Measurements from ENCODE around the gene CAPZA2. TPM values are rescaled to one million over a fixed set of nuclear protein-coding genes. Genes with fewer than 3 reads are reported as not detected.
"Not testable (repeated sequence)": the region's sequence is repeated elsewhere in the genome, so short reads cannot be mapped to it uniquely, and the experiment has no call there.

Gene CAPZA2
- 100 to 1,000 TPM in 1 of 2 experiments, 10 to 100 TPM in 1; 90.9 to 135 TPM for total RNA-seq

DNA sequence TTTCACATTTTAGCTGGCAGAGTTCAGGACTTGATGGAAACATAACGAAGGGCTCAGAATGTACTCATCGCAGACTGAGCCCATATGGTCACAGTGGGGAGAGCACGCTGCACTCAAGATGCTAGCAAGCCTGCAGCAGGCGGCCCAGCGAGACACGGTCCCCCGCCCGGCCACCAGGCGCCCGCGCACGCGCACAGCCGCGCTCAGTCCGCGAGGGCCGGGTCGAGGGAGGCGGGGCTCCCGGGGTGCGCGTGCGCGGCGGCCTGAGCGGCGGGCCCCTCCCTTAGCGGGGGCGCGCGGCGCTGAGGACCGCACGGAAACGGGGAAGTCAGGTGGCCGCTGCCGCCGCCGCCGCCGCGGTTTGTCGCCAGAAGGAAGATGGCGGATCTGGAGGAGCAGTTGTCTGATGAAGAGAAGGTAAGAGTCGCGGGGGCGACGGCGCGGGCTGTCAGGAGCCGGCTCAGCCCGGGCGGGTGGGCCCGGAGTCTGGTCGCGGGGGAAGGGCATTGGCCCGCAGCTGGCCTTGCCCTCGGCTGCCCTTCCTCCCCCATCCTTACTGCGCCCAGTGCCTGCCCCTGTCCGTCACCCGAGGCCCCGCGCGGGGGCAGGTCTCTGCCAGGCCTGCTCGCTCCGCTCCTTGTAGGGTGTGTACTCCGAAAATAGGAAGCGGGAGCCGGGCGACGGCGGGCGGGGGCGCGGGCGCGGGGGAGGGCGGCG is at the start of gene CAPZA2:
Gene CAPZA2, plus strand, starts transcription at position 354 of the 717 bp plus-strand sequence. Its CDS starts 25 bp downstream, at position 379.
- Mint-ChIP-seq H3K27me3 (peaks cover 11% of the 10 kb centered on the region), H3K27ac (peak within 1 kb of the TSS; percentile 93), H3K36me3 (peaks cover 3% of the 10 kb centered on the region), H3K4me3 (peak within 1 kb of the TSS; percentile 95), H3K4me1 (peaks cover 31% of the 10 kb centered on the region), H3K9me3 (ENCODE audit: low read depth) (no peaks in the 10 kb centered on the region)
- ATAC-seq, result peak; percentile 94
- peak; percentile 94 for DNase-seq
- CTCF ChIA-PET, result interaction anchor here (2.1 kb wide), 1 partner anchor 11 kb away, joined by 4 read pairs; no protein-coding TSS in a partner anchor

DNA sequence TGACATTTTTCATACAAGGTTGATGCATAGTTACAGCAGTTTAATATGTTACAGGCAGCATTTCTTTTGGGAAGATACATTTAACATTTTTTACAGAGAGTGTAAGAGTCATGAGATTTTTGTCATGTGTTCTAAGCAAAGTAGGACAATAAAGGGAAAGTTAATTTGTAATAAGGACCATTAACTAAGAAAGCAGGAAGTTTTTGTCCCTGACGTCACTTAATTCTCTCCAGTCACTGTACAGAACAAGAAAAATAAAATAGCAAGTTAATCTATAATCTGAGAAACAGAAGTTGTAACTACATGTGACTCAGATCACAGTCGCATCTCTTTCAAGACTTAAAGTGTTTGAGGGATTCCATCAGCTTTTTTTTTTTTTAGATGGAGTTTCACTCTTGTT is 49.5 kb upstream of the CAPZA2 start:
- no peaks in the 10 kb centered on the region for H3K9me3 Mint-ChIP-seq (ENCODE audit: low read depth)
- no peak overlapping the region for H3K4me3 Mint-ChIP-seq
- ATAC-seq (no peak), DNase-seq (no peak)
- CTCF ChIA-PET, result no interaction called here
- no peaks in the 10 kb centered on the region for H3K4me1 Mint-ChIP-seq
- peaks cover 24% of the 10 kb centered on the region for H3K27me3 Mint-ChIP-seq
- H3K36me3 Mint-ChIP-seq, result no peaks in the 10 kb centered on the region
- no peak overlapping the region for H3K27ac Mint-ChIP-seq

GRCh38 chr7:116813371-116813770 is 49.0 kb upstream of the CAPZA2 start:
- H3K27me3 Mint-ChIP-seq, result peaks cover 20% of the 10 kb centered on the region
- H3K9me3 Mint-ChIP-seq (ENCODE audit: low read depth); H3K4me1 Mint-ChIP-seq; H3K4me3 Mint-ChIP-seq; CTCF ChIA-PET; ATAC-seq; H3K27ac Mint-ChIP-seq; DNase-seq; H3K36me3 Mint-ChIP-seq: not testable (repeated sequence)

DNA sequence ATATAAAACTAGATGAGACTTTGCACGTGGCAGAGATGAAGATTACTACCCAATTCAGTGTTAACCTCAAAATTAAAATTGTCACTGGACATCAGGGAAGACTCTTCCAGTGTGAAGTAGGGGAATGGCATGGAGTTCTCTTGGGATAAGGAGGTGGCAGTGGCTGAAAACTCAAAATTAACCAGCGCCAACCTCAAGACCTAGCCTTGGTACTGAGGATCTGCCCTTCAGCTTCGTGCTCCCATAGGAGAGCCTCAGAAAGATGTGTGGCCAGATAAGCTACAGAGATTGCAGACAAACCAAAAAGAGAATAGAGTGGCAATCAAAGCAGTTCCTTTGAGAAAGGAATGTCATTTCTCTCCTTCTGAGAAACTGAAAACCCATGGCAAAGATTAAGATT is 47.3 kb upstream of the CAPZA2 start:
- H3K36me3 Mint-ChIP-seq, result no peaks in the 10 kb centered on the region
- ATAC-seq (no peak), DNase-seq (no peak)
- peaks cover 28% of the 10 kb centered on the region for H3K27me3 Mint-ChIP-seq
- no peak overlapping the region for H3K27ac Mint-ChIP-seq
- no peak overlapping the region for H3K4me3 Mint-ChIP-seq
- CTCF ChIA-PET, result no interaction called here
- H3K9me3 Mint-ChIP-seq (ENCODE audit: low read depth), result no peaks in the 10 kb centered on the region
- H3K4me1 Mint-ChIP-seq, result no peaks in the 10 kb centered on the region

GRCh38 chr7:116820149-116820548 is 42.2 kb upstream of the CAPZA2 start:
- Mint-ChIP-seq H3K27ac (no peak overlapping the region), H3K27me3 (peaks cover 33% of the 10 kb centered on the region), H3K4me3 (no peak overlapping the region), H3K9me3 (ENCODE audit: low read depth) (no peaks in the 10 kb centered on the region), H3K4me1 (peaks cover 5% of the 10 kb centered on the region), H3K36me3 (peaks cover 2% of the 10 kb centered on the region)
- CTCF ChIA-PET, result interaction anchor here (2.2 kb wide), 1 partner anchor 10 kb away, joined by 6 read pairs; no protein-coding TSS in a partner anchor
- ATAC-seq (no peak), DNase-seq (no peak)

GRCh38 chr7:116821647-116822046 is 40.7 kb upstream of the CAPZA2 start:
- ATAC-seq; DNase-seq; CTCF ChIA-PET; H3K27ac Mint-ChIP-seq; H3K4me3 Mint-ChIP-seq; H3K36me3 Mint-ChIP-seq; H3K4me1 Mint-ChIP-seq; H3K9me3 Mint-ChIP-seq (ENCODE audit: low read depth): not testable (repeated sequence)
- H3K27me3 Mint-ChIP-seq, result peaks cover 46% of the 10 kb centered on the region

GRCh38 chr7:116824449-116824848 is 37.9 kb upstream of the CAPZA2 start:
- H3K36me3 Mint-ChIP-seq, result peaks cover 2% of the 10 kb centered on the region

DNA sequence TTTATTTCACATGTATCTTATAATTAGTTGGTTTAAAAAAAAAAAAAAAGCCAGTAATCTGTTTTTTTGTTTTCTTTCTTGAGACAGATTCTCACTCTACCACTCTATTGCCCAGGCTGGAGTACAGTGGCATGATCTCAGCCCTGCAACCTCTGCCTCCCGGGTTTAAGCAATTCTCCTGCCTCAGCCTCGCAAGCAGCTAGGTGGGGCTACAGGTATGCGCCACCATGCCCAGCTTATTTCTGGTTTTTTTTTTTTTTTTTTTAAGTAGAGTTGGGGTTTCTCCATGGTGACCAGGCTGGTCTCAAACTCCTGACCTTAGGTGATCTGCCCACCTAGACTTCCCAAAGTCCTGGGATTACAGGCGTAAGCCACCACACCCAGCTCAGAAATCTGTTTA is 34.1 kb upstream of the CAPZA2 start:
- Mint-ChIP-seq H3K4me3 (no peak overlapping the region), H3K27me3 (peaks cover 31% of the 10 kb centered on the region), H3K4me1 (peaks cover 5% of the 10 kb centered on the region), H3K36me3 (peaks cover 2% of the 10 kb centered on the region), H3K9me3 (ENCODE audit: low read depth) (no peaks in the 10 kb centered on the region), H3K27ac (no peak overlapping the region)
- no peak for ATAC-seq
- DNase-seq, result no peak
- CTCF ChIA-PET, result no interaction called here

More at GRCh38 chr7:116824449-116824848, 37.9 kb upstream of the CAPZA2 start:
- peaks cover 5% of the 10 kb centered on the region for H3K4me1 Mint-ChIP-seq
- ATAC-seq (no peak), DNase-seq (no peak)
- no peak overlapping the region for H3K4me3 Mint-ChIP-seq
- CTCF ChIA-PET, result no interaction called here
- H3K27me3 Mint-ChIP-seq, result peaks cover 38% of the 10 kb centered on the region
- H3K27ac Mint-ChIP-seq, result no peak overlapping the region
- H3K9me3 Mint-ChIP-seq (ENCODE audit: low read depth), result no peaks in the 10 kb centered on the region

- Mint-ChIP-seq H3K27me3 (peaks cover 23% of the 10 kb centered on the region), H3K36me3 (peaks cover 2% of the 10 kb centered on the region), H3K9me3 (ENCODE audit: low read depth) (no peaks in the 10 kb centered on the region), H3K4me3 (no peak overlapping the region), H3K4me1 (peaks cover 5% of the 10 kb centered on the region), H3K27ac (no peak overlapping the region)
- ATAC-seq (no peak), DNase-seq (no peak)
- CTCF ChIA-PET, result no interaction called here
Observed at GRCh38 chr7:116829041-116829440, 33.3 kb upstream of the CAPZA2 start.

DNA sequence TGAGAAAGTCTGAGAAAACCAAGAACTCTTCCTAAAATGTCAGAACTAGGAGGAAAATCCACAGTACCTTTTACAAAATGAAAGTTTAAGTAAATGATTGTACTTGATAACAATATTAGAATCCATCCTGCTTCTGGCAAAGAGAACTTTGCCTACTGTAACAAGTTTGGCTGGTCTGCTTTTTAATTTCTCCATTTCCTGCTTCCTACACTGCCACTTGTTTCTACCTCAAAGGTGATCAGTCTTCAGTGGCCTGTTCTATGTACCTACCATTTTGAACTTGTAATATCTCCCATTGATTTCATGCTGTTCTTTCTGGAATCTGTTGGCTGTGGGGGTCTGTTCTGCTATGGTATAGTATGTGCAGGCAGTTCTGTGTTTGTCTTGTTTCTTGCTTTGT is 32.9 kb upstream of the CAPZA2 start:
- ATAC-seq (no peak), DNase-seq (no peak)
- CTCF ChIA-PET, result no interaction called here
- no peak overlapping the region for H3K27ac Mint-ChIP-seq
- H3K4me1 Mint-ChIP-seq, result peaks cover 2% of the 10 kb centered on the region
- H3K36me3 Mint-ChIP-seq, result no peaks in the 10 kb centered on the region
- H3K4me3 Mint-ChIP-seq, result no peak overlapping the region
- peaks cover 19% of the 10 kb centered on the region for H3K27me3 Mint-ChIP-seq
- no peaks in the 10 kb centered on the region for H3K9me3 Mint-ChIP-seq (ENCODE audit: low read depth)

GRCh38 chr7:116832692-116833091 is 29.7 kb upstream of the CAPZA2 start:
- Mint-ChIP-seq H3K9me3 (ENCODE audit: low read depth) (no peaks in the 10 kb centered on the region), H3K4me1 (no peaks in the 10 kb centered on the region), H3K27ac (no peak overlapping the region), H3K36me3 (no peaks in the 10 kb centered on the region), H3K4me3 (no peak overlapping the region), H3K27me3 (peaks cover 7% of the 10 kb centered on the region)
- CTCF ChIA-PET, result no interaction called here
- ATAC-seq (no peak), DNase-seq (no peak)

- CTCF ChIA-PET, result no interaction called here
- Mint-ChIP-seq H3K9me3 (ENCODE audit: low read depth) (no peaks in the 10 kb centered on the region), H3K27me3 (peaks cover 8% of the 10 kb centered on the region), H3K36me3 (no peaks in the 10 kb centered on the region), H3K27ac (no peak overlapping the region), H3K4me1 (no peaks in the 10 kb centered on the region), H3K4me3 (no peak overlapping the region)
- DNase-seq (no peak), ATAC-seq (no peak)
Observed at GRCh38 chr7:116834815-116835504, 27.4 kb upstream of the CAPZA2 start.

GRCh38 chr7:116836048-116836447 is 26.3 kb upstream of the CAPZA2 start:
- CTCF ChIA-PET, result interaction anchor here (0.6 kb wide), 1 partner anchor 292 kb away, joined by 3 read pairs; no protein-coding TSS in a partner anchor

GRCh38 chr7:116836911-116837310 is 25.5 kb upstream of the CAPZA2 start:
- no peak overlapping the region for H3K4me3 Mint-ChIP-seq
- CTCF ChIA-PET, result no interaction called here
- no peaks in the 10 kb centered on the region for H3K36me3 Mint-ChIP-seq
- peaks cover 19% of the 10 kb centered on the region for H3K27me3 Mint-ChIP-seq
- ATAC-seq (no peak), DNase-seq (no peak)
- H3K4me1 Mint-ChIP-seq, result no peaks in the 10 kb centered on the region
- H3K9me3 Mint-ChIP-seq (ENCODE audit: low read depth), result no peaks in the 10 kb centered on the region
- H3K27ac Mint-ChIP-seq, result no peak overlapping the region

More at GRCh38 chr7:116836048-116836447, 26.3 kb upstream of the CAPZA2 start:
- Mint-ChIP-seq H3K4me3 (no peak overlapping the region), H3K36me3 (no peaks in the 10 kb centered on the region), H3K4me1 (no peaks in the 10 kb centered on the region), H3K27me3 (peaks cover 14% of the 10 kb centered on the region), H3K27ac (no peak overlapping the region), H3K9me3 (ENCODE audit: low read depth) (no peaks in the 10 kb centered on the region)
- no peak for DNase-seq
- ATAC-seq, result no peak

Data from activated CD8-positive, alpha-beta memory T cell treated with anti-CD3 and anti-CD28 coated beads, Interleukin-2, amount 10 ng/mL, durations not matched to agents 7 days and 5 days (primary cell).